WERI-Rb-1 (cell line): ENCODE data around the gene C4orf51.

Experiments used
- DNase-seq: peaks from one replicate; pipeline ENCODE4 v3.0.0-alpha.2; 2020
- H3K27ac ChIP-seq: fragments of 250-450 bp; sonication (Bioruptor Pico); 2 replicates; pipeline ENCODE4 v1.5.1; 2020; ENCODE audit warnings: mild to moderate bottlenecking, moderate library complexity
- H3K27me3 ChIP-seq: fragments of 250-450 bp; sonication (Bioruptor Pico); 2 replicates; pipeline ENCODE4 v1.5.1; 2021; ENCODE audit warnings: mild to moderate bottlenecking, low read depth, moderate library complexity; ENCODE audit not compliant: insufficient read depth, severe bottlenecking
- H3K36me3 ChIP-seq: fragments of 250-450 bp; sonication (Bioruptor Pico); 2 replicates; pipeline ENCODE4 v1.5.1; 2020; ENCODE audit warnings: mild to moderate bottlenecking, moderate library complexity
- H3K4me3 ChIP-seq: 2 replicates; pipeline ENCODE4 v1.5.1; 2011; ENCODE audit warnings: low read depth, mild to moderate bottlenecking, control low read depth, low read length
- H3K9me3 ChIP-seq: fragments of 250-450 bp; sonication (Bioruptor Pico); 2 replicates; pipeline ENCODE4 v1.5.1; 2021; ENCODE audit warnings: mild to moderate bottlenecking, moderate library complexity; ENCODE audit not compliant: severe bottlenecking
- TF ChIP-seq, protein P1 (sequence below): IDR thresholded peaks from 2 replicates; pipeline ENCODE4 v1.5.1; 2011; ENCODE audit warnings: low read depth, mild to moderate bottlenecking, control low read depth, inconsistent platforms, low read length

C4orf51 gene

DNA sequence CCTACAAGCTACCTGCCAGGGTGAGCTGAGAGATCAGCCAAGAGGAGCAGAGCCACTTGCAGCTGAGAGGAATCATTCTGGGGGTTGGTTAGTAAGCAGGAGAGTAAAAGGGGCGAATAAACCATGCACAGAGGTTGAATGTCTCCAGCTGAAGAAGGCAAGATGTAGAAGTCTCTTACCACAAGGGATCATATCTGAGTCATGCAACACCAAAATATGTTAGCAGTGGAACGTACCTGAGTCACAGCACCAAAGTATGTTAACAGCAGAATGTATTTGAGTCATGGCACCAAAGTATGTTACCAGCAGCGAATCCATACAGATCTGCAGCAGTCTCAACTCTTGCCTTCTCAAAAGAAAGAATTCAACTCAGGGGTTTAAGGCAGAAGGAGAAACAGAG, 29.9 kb downstream of the C4orf51 start:
- no peak overlapping the region for H3K4me3 ChIP-seq
- H3K27ac ChIP-seq = no peak overlapping the region
- H3K36me3 ChIP-seq = no peaks in the 10 kb centered on the region
- no peak for DNase-seq
- peaks cover 11% of the 10 kb centered on the region for H3K9me3 ChIP-seq
- no peaks in the 10 kb centered on the region for H3K27me3 ChIP-seq
- TF ChIP-seq, protein P1, sequence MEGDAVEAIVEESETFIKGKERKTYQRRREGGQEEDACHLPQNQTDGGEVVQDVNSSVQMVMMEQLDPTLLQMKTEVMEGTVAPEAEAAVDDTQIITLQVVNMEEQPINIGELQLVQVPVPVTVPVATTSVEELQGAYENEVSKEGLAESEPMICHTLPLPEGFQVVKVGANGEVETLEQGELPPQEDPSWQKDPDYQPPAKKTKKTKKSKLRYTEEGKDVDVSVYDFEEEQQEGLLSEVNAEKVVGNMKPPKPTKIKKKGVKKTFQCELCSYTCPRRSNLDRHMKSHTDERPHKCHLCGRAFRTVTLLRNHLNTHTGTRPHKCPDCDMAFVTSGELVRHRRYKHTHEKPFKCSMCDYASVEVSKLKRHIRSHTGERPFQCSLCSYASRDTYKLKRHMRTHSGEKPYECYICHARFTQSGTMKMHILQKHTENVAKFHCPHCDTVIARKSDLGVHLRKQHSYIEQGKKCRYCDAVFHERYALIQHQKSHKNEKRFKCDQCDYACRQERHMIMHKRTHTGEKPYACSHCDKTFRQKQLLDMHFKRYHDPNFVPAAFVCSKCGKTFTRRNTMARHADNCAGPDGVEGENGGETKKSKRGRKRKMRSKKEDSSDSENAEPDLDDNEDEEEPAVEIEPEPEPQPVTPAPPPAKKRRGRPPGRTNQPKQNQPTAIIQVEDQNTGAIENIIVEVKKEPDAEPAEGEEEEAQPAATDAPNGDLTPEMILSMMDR = no peak

DNA sequence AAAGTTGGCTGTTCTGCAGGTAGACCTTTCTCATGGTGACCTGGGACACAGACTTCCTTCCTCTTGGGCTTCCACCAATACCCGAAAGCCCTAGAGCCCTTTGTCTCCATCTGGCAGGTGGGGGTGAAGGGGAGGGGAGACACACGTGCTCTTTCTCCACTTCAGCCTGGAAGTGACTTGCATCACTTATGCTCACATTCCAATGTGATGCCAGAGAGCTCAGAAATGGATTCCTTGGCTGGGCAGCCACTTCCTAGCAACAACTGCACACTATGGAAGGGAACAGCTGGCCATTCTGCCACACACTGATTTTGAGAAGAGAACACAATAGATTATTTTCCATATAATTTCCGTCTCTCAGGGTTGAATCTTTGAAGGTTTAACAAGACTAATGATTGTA, 36.3 kb downstream of the C4orf51 start:
- no peaks in the 10 kb centered on the region for H3K36me3 ChIP-seq
- no peak for DNase-seq
- H3K27ac ChIP-seq = no peak overlapping the region
- H3K4me3 ChIP-seq = no peak overlapping the region
- H3K27me3 ChIP-seq = no peaks in the 10 kb centered on the region
- TF ChIP-seq, protein P1 = no peak
- H3K9me3 ChIP-seq = peaks cover 8% of the 10 kb centered on the region

DNA sequence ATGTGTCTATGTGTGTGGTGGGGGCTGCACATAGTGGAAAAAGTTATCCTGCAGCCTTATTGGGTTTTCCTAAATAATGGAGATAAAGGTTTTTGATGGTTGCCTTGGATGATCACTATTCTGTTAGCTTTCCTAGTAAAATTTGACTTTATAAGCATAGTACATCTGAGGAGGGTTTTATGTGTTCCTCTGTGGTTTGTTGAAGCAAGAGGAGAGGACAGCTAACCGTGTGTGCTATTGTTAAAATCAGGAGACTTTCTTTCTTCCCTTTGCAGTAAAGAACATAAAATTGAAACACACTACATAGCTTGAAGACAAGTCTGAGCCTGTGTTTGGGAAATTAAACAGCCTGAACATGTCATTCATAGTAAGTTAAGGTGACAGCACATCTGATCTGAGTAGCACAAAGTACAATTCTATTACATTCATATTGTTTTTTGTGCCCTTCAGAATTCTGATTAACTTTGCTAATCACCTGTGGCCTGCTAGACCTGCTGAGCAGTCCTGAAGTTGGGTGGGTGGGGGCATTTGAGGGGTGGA, 36.8 kb downstream of the C4orf51 start:
- H3K4me3 ChIP-seq = no peak overlapping the region
- H3K27me3 ChIP-seq = no peaks in the 10 kb centered on the region
- H3K9me3 ChIP-seq = peaks cover 3% of the 10 kb centered on the region
- TF ChIP-seq, protein P1 = no peak
- no peak overlapping the region for H3K27ac ChIP-seq
- H3K36me3 ChIP-seq = no peaks in the 10 kb centered on the region
- DNase-seq = no peak

DNA sequence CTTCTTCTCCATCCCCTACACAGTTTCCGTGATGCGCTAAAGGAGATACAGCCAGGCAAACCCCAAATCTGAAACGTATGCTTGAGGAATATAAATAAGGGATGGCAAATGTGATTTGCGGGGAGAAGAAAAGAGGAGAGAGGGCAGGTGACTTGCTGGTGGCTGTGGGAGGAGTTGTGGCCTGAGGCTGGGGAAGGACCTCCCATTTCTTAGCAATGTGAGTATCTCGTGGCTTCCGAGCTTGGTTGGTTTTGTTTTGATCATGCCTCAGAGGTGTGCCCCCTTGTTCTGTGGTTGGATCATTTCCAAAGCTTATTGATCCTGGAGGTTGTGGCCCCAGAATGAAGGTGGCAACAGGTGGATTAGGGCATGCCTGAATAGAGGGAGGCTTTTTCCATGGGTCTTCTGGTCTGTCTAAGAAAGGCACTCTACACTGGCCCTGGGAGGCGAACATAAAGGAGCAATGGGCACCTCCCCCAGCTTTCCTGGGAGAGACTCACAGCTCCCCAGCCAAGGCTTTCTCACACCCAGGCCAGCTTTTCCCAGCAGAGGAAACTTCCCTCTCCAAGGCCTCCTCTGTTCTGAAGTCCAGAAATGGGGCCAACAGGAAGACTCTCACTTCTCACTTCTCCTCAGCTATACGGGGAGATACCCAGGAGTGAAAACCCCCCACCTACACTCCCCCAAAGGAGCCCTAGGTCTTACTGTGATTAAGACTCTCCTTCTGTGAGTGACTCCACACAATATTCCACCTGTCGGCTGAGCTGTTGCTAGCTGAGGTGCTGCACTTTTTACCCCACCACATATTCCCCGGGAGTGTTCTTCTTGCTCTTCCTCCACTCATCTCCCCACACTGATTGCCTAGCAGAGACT, 40.0 kb downstream of the C4orf51 start:
- Histone ChIP-seq H3K9me3 (no peaks in the 10 kb centered on the region), H3K27me3 (no peaks in the 10 kb centered on the region), H3K36me3 (no peaks in the 10 kb centered on the region), H3K27ac (no peak overlapping the region), H3K4me3 (no peak overlapping the region)
- no peak for DNase-seq
- TF ChIP-seq, protein P1 = no peak

DNA sequence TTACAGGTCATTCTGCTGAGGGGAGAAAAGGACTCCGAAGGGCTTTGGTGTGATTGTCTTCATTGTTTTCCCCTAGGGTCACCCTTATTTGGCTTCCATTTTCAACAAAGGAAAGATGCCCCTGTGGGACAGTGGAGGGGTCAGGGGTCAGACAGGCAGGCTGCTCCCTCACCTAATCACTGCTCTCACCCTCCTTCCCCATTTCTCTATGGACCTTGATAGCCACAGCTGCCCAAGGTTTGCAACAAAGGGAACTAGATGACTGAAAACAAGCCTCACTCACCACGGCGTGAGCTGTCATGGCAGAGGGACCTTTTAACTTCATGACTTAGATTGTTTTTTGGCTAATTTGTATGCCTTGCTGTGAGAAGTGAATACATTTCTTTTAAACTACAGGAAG, 40.7 kb downstream of the C4orf51 start:
- TF ChIP-seq, protein P1 = no peak
- no peak overlapping the region for H3K27ac ChIP-seq
- H3K4me3 ChIP-seq = no peak overlapping the region
- no peaks in the 10 kb centered on the region for H3K36me3 ChIP-seq
- H3K9me3 ChIP-seq = no peaks in the 10 kb centered on the region
- no peaks in the 10 kb centered on the region for H3K27me3 ChIP-seq
- no peak for DNase-seq
